ENCODE results near the gene ULK1.
A peak's percentile ranks its signal among the peaks of the same experiment; 100 is the strongest.

The ULK1 gene

DNA sequence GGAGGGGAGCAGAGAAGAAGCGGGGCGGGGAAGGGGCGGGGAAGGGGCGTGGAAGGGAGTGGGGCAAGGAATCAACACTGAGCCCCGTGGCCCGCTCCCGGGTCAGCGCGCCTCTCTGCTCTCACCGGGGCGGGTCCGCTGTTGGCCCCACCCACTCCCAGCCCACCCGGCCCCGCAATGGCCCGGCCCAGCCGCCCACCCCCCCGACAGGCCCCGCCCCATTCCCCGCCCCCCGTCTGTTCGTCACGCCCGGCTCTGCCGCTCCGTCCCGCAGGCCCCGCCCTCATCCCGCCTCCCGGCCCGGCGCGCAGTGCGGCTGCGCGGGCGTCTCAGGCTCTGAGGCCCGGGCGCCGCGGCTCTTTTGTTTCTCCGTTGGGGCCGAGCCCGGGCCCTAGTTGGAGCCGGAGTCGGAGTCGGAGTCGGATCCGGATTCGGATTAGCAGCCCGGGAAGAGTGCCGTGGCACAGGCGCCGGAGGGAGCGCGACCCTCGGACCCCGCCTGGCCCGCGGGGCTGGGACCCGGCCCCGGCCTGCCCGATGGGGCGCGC lies at the start of gene ULK1:
Gene ULK1 (plus strand): TSS at position 310 of the 548 bp plus-strand sequence. CDS start 380 bp downstream, outside the sequence.
- Histone ChIP-seq H3K4me1 (ENCODE audit: control insufficient read depth, insufficient read depth, low read length) (no peaks in the 10 kb centered on the region), H3K9ac (ENCODE audit: low read depth, low read length) (peak within 1 kb of the TSS; percentile 70), H3K27me3 (ENCODE audit: control insufficient read depth, insufficient read depth, low read length) (no peaks in the 10 kb centered on the region), H3K9me3 (ENCODE audit: control insufficient read depth, insufficient read depth, low read length) (no peaks in the 10 kb centered on the region), H3K4me3 (ENCODE audit: low read depth, low read length) (peak within 1 kb of the TSS; percentile 62), H3K36me3 (ENCODE audit: control insufficient read depth, insufficient read depth, low read length) (peaks cover 5% of the 10 kb centered on the region)

DNA sequence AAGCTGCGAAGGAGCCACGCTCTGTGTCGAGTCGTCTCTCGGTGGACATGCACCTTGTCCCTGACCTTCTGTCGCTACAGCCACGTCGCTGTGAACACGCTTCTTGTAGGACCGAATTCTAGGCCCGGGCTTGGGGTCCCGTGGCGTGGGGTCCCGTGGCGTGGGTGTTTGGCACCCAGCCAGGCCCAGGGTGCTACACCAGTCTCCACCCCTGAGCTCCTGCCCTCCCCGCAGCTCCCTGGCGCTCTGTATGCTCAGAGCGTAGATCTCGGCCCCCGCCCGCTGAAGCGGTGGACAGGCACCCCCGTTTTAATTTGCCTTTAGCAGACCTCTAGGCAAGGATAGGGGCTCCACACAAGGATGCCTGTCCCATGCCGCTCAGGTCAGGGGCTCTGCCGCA lies 49.8 kb upstream of the ULK1 start:
- Histone ChIP-seq H3K9ac (ENCODE audit: low read depth, low read length) (no peak overlapping the region), H3K4me1 (ENCODE audit: control insufficient read depth, insufficient read depth, low read length) (no peaks in the 10 kb centered on the region), H3K27me3 (ENCODE audit: control insufficient read depth, insufficient read depth, low read length) (no peaks in the 10 kb centered on the region), H3K4me3 (ENCODE audit: low read depth, low read length) (no peak overlapping the region), H3K36me3 (ENCODE audit: control insufficient read depth, insufficient read depth, low read length) (peaks cover 30% of the 10 kb centered on the region), H3K9me3 (ENCODE audit: control insufficient read depth, insufficient read depth, low read length) (no peaks in the 10 kb centered on the region)

DNA sequence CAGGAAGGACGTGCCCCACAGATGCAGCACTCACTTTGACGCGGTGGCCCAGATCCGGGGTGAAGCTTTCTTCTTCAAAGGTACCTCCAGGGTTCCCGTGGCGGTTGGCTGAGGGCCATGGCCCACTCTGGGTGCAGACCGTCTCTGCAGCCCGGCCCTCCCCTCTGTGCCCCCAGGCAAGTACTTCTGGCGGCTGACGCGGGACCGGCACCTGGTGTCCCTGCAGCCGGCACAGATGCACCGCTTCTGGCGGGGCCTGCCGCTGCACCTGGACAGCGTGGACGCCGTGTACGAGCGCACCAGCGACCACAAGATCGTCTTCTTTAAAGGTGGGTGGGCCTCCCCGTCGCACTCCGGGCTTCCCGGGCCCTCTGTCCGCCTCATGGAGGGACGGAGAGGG lies 49.3 kb upstream of the ULK1 start:
- H3K27me3 ChIP-seq (ENCODE audit: control insufficient read depth, insufficient read depth, low read length): no peaks in the 10 kb centered on the region
- H3K9me3 ChIP-seq (ENCODE audit: control insufficient read depth, insufficient read depth, low read length): no peaks in the 10 kb centered on the region
- no peak overlapping the region for H3K4me3 ChIP-seq (ENCODE audit: low read depth, low read length)
- H3K9ac ChIP-seq (ENCODE audit: low read depth, low read length): no peak overlapping the region
- no peaks in the 10 kb centered on the region for H3K4me1 ChIP-seq (ENCODE audit: control insufficient read depth, insufficient read depth, low read length)
- peaks cover 33% of the 10 kb centered on the region for H3K36me3 ChIP-seq (ENCODE audit: control insufficient read depth, insufficient read depth, low read length)

DNA sequence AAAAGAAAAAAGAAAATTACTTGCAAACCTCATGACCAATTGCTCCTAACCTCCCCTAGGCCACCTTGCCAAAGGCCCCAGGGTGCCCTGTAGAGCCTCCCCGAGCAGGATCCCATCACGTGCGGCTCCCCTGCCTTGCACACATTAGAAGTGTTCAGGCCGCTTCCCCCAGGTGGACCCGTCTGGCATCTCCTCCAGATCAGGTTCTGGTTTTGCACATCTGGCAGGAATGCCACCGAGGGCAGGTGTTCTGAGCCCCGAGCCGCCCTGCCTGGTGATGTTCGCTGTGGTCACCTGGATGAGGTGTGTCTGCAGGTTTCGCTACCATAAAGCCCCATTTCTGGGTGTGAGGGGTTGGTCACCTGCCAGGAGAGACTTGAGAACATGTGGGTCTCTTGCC lies 47.0 kb upstream of the ULK1 start:
- peaks cover 41% of the 10 kb centered on the region for H3K36me3 ChIP-seq (ENCODE audit: control insufficient read depth, insufficient read depth, low read length)

DNA sequence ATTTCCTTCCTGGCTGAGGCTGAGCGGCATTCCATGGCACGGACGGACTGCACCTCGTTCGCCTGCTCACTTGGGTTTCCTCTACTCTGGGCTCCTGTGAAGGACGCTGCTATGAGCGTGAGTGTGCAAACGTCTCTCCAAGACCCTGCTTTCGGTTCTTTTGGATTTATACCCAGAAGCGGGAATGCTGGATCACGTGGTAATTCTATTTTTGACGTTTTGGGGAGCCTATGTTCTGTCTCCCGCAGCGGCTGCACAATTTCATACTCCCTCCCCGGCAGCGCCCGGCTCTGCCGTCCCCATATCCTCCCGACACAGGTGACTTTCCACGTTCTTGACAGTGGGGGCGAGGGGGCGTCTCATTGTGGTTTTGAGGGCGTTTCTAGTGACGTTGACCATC lies 45.7 kb upstream of the ULK1 start:
- H3K4me1 ChIP-seq (ENCODE audit: control insufficient read depth, insufficient read depth, low read length): no peaks in the 10 kb centered on the region
- no peak overlapping the region for H3K4me3 ChIP-seq (ENCODE audit: low read depth, low read length)
- peaks cover 43% of the 10 kb centered on the region for H3K36me3 ChIP-seq (ENCODE audit: control insufficient read depth, insufficient read depth, low read length)
- H3K9ac ChIP-seq (ENCODE audit: low read depth, low read length): no peak overlapping the region
- no peaks in the 10 kb centered on the region for H3K9me3 ChIP-seq (ENCODE audit: control insufficient read depth, insufficient read depth, low read length)
- H3K27me3 ChIP-seq (ENCODE audit: control insufficient read depth, insufficient read depth, low read length): no peaks in the 10 kb centered on the region

More for the DNA sequence above, 47.0 kb upstream of the ULK1 start:
- H3K4me1 ChIP-seq (ENCODE audit: control insufficient read depth, insufficient read depth, low read length): no peaks in the 10 kb centered on the region
- no peak overlapping the region for H3K4me3 ChIP-seq (ENCODE audit: low read depth, low read length)
- no peaks in the 10 kb centered on the region for H3K27me3 ChIP-seq (ENCODE audit: control insufficient read depth, insufficient read depth, low read length)
- no peak overlapping the region for H3K9ac ChIP-seq (ENCODE audit: low read depth, low read length)
- H3K9me3 ChIP-seq (ENCODE audit: control insufficient read depth, insufficient read depth, low read length): no peaks in the 10 kb centered on the region

DNA sequence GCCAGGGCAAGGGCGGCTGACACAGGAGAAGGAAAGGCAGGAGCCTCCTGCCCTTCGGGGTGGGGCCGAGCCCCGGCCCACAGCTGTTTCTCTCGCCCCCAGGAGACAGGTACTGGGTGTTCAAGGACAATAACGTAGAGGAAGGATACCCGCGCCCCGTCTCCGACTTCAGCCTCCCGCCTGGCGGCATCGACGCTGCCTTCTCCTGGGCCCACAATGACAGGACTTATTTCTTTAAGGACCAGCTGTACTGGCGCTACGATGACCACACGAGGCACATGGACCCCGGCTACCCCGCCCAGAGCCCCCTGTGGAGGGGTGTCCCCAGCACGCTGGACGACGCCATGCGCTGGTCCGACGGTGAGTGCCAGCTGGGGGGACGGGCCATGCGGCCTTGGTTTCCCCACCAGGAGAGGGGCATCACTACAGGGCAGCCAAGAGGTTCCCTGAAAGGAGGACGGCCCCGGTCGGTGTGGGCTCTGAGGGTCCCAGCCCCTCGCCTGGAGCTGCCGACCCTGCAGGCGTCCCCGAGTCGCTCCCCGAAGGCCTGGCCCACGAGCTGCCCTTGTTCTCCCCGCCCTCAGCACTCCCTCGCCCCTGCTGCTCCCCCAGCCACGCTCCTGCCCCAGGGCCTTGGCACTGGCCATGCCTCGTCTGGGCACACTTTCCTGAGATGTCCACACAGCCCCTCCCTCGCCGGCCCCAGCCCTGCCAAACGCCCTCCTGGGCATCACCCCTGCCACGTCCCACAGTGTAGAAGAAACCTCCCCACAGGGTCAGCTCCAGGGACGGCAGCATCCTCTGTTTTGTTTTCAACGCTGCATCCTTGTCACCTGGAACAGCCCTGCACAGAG lies 44.5 kb upstream of the ULK1 start:
- Histone ChIP-seq H3K9me3 (ENCODE audit: control insufficient read depth, insufficient read depth, low read length) (no peaks in the 10 kb centered on the region), H3K27me3 (ENCODE audit: control insufficient read depth, insufficient read depth, low read length) (no peaks in the 10 kb centered on the region), H3K36me3 (ENCODE audit: control insufficient read depth, insufficient read depth, low read length) (peaks cover 34% of the 10 kb centered on the region), H3K4me1 (ENCODE audit: control insufficient read depth, insufficient read depth, low read length) (no peaks in the 10 kb centered on the region), H3K4me3 (ENCODE audit: low read depth, low read length) (no peak overlapping the region), H3K9ac (ENCODE audit: low read depth, low read length) (no peak overlapping the region)

DNA sequence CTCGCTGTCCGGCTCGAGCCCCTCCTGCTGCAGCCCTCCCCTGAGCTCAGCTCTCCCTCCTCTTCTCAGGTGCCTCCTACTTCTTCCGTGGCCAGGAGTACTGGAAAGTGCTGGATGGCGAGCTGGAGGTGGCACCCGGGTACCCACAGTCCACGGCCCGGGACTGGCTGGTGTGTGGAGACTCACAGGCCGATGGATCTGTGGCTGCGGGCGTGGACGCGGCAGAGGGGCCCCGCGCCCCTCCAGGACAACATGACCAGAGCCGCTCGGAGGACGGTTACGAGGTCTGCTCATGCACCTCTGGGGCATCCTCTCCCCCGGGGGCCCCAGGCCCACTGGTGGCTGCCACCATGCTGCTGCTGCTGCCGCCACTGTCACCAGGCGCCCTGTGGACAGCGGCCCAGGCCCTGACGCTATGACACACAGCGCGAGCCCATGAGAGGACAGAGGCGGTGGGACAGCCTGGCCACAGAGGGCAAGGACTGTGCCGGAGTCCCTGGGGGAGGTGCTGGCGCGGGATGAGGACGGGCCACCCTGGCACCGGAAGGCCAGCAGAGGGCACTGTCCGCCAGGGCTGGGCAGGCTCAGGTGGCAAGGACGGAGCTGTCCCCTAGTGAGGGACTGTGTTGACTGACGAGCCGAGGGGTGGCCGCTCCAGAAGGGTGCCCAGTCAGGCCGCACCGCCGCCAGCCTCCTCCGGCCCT lies 43.4 kb upstream of the ULK1 start:
- H3K9me3 ChIP-seq (ENCODE audit: control insufficient read depth, insufficient read depth, low read length): no peaks in the 10 kb centered on the region
- no peaks in the 10 kb centered on the region for H3K27me3 ChIP-seq (ENCODE audit: control insufficient read depth, insufficient read depth, low read length)
- H3K4me3 ChIP-seq (ENCODE audit: low read depth, low read length): no peak overlapping the region
- no peak overlapping the region for H3K9ac ChIP-seq (ENCODE audit: low read depth, low read length)
- peaks cover 23% of the 10 kb centered on the region for H3K36me3 ChIP-seq (ENCODE audit: control insufficient read depth, insufficient read depth, low read length)
- no peaks in the 10 kb centered on the region for H3K4me1 ChIP-seq (ENCODE audit: control insufficient read depth, insufficient read depth, low read length)

DNA sequence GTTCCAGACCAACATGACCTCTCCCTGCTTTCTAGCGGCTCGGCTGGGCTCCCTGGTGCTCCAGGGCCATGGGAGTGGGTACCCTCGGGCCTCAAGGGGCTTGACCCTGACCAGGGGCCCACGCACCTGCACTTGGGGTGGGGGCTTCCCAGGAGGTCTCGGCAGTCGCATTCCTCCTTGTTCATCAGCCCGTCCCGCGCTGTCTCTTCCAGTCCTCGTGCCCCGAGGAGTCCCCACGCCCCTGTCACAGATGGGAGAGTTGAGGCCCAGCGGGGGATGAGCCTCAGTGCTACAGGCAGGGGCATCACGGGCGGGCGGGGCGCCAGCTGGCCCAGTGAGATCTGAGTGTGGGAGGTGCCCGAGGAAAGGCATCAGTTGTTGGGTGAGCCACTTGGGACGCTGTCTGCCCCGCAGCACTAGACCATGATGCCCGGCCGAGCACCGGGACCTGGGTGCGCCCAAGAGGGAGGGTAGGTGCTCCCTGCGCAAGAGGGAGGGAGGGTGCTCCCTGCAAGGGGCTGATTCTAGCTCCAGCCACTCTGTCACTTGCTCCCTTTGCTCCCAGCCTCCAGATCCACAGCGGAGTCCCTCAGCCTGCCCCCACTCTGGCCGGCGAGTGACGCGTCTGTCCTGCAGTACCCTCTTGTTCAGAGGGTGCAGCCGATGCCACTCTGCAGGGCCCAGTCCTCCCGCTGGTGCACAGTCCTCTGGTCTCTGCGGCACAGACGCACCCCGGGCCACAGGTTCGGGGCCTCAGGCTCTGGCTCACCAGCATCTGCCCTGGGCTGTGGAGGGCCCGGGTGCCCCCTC lies 42.5 kb upstream of the ULK1 start:
- H3K9ac ChIP-seq (ENCODE audit: low read depth, low read length): no peak overlapping the region
- no peaks in the 10 kb centered on the region for H3K27me3 ChIP-seq (ENCODE audit: control insufficient read depth, insufficient read depth, low read length)
- H3K36me3 ChIP-seq (ENCODE audit: control insufficient read depth, insufficient read depth, low read length): peaks cover 20% of the 10 kb centered on the region
- H3K4me3 ChIP-seq (ENCODE audit: low read depth, low read length): no peak overlapping the region
- no peaks in the 10 kb centered on the region for H3K4me1 ChIP-seq (ENCODE audit: control insufficient read depth, insufficient read depth, low read length)
- no peaks in the 10 kb centered on the region for H3K9me3 ChIP-seq (ENCODE audit: control insufficient read depth, insufficient read depth, low read length)

DNA sequence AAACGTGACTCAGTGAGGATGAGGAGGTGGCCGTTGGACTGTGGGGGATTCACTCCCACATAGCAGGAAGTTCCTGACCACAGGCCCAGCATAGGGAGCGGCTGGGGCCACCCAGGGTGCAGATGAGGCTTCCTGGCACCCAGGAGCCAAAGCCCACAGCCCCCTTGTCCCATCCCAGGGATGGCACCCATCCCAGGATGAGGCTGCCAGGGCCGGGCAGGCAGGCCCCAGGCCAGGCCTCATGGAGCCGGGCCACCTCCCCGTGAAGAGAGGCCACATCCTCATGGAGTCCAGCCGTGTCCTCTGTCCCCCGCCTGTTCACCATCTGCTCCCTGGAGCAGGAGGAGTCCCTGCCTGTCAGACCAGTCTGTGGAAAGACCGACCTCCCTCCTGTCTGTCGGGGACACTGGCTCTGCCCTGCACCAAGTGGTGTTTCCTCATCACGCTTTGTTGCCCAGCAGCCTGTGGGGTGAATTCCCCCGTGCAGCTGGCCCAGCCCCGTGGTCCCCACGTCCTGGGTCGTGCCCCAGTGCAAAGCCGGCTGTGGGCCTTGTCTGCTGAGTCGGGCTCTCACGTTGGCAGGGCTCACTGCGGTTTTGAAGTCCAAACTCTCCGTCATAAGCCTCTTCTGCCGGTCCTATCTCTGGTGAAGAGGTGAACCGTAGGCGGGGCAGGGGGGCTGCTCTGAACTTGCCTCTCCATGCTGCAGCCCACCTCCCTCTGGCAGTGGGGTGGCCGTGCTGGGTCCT lies 41.7 kb upstream of the ULK1 start:
- H3K4me3 ChIP-seq (ENCODE audit: low read depth, low read length): no peak overlapping the region
- H3K4me1 ChIP-seq (ENCODE audit: control insufficient read depth, insufficient read depth, low read length): no peaks in the 10 kb centered on the region
- H3K9me3 ChIP-seq (ENCODE audit: control insufficient read depth, insufficient read depth, low read length): no peaks in the 10 kb centered on the region
- peaks cover 20% of the 10 kb centered on the region for H3K36me3 ChIP-seq (ENCODE audit: control insufficient read depth, insufficient read depth, low read length)
- no peaks in the 10 kb centered on the region for H3K27me3 ChIP-seq (ENCODE audit: control insufficient read depth, insufficient read depth, low read length)
- H3K9ac ChIP-seq (ENCODE audit: low read depth, low read length): peak overlapping the region; percentile 47

DNA sequence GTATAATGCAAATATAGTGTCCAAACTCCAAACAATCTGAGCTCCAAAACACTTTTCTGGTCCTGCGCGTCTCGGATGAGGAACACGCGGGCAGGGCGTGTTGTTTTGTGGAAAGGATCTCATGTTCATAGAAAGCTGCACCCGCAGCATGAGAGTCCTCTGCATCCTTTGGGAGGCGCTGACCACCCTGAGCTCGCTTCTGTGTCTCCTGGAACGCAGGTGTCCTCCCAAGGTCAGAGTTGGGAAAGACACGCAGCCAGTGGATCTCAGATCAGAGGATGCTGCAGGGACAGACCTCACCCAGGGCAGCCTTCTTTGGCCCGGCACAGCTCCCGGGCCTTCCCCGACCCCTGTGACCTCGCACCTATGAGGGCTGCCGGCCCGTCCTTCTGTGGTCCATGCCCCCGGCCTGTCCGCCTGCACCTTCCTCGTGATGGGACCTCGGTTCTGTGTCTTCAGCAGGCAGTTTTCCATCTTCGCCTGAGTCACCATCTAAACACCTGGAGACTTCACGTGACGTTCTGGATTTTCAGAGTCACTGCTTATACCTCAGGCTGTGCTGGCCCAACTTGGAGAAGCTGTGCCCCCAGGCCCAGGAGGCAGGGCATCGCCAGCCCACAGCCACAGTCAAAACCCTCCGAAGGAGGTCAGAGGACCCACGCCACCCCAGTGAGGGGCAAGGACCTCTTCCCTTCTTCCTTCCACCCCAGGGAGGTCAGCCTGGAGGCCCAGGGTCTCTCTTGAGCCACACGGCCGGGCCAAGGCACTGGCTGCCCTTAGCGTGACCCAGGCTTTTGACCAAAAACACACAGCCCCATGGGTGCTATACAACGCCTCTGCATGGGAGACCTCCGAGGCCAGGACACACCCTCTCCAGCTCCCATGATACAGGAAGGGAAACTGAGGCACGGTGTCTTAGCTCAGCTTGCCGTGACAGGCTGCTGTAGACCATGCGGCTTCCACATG lies 40.3 kb upstream of the ULK1 start:
- Histone ChIP-seq H3K9me3 (ENCODE audit: control insufficient read depth, insufficient read depth, low read length) (no peaks in the 10 kb centered on the region), H3K36me3 (ENCODE audit: control insufficient read depth, insufficient read depth, low read length) (peaks cover 20% of the 10 kb centered on the region), H3K27me3 (ENCODE audit: control insufficient read depth, insufficient read depth, low read length) (no peaks in the 10 kb centered on the region), H3K4me3 (ENCODE audit: low read depth, low read length) (no peak overlapping the region), H3K4me1 (ENCODE audit: control insufficient read depth, insufficient read depth, low read length) (no peaks in the 10 kb centered on the region), H3K9ac (ENCODE audit: low read depth, low read length) (no peak overlapping the region)

Data from iPS-15b (cell line).